PC-9 (cell line): ENCODE data around the gene EFHC1. TPM values are rescaled to one million over a fixed set of nuclear protein-coding genes. Genes with fewer than 3 reads are reported as not detected.

ENCODE experiments used
- BruUV-seq: library from RNA; stranded (reverse); fragments of 400-500 nt; replicated peaks from 2 replicates; lab custom pipeline; 2021; lab: Mats Ljungman, UMichigan
- CTCF ChIA-PET: fragments of 300-600 bp; sonication (Branson Sonifier 250); formaldehyde crosslinking; loops from one replicate; lab custom pipeline; 2022; ENCODE audit warnings: antibody characterized with exemption; lab: Charles Lee
- POLR2A ChIA-PET: fragments of 300-600 bp; sonication (Branson Sonifier 250); formaldehyde crosslinking; loops from one replicate; lab custom pipeline; 2022; ENCODE audit warnings: antibody characterized with exemption; ENCODE audit not compliant: unreplicated experiment; lab: Charles Lee
- DNase-seq, 2 experiments: peaks; one replicate each; pipeline versions ENCODE4 v3.0.0 to v3.0.0-alpha.2; 2015 to 2022; ENCODE audit warnings: mixed read lengths in 1 of 2
- H2AFZ ChIP-seq: fragments of 200-600 bp; sonication (generic); 2 replicates; pipeline ENCODE4 v1.8.1; 2017; ENCODE audit warnings: antibody characterized with exemption
- H3F3A ChIP-seq: fragments of 200-600 bp; sonication (generic); 2 replicates; pipeline ENCODE4 v1.8.1; 2017; ENCODE audit warnings: antibody characterized with exemption, mild to moderate bottlenecking, low read depth; ENCODE audit not compliant: insufficient read depth
- H3K27ac ChIP-seq: fragments of 200-600 bp; sonication (generic); 2 replicates; pipeline ENCODE4 v1.6.1; 2016; ENCODE audit warnings: mixed run types
- H3K27me3 ChIP-seq: fragments of 200-600 bp; sonication (generic); 2 replicates; pipeline ENCODE4 v1.6.1; 2016; ENCODE audit warnings: low read depth, mixed run types; ENCODE audit not compliant: insufficient read depth
- H3K36me3 ChIP-seq: fragments of 200-600 bp; sonication (generic); 2 replicates; pipeline ENCODE4 v1.6.1; 2016; ENCODE audit warnings: low read depth, mixed run types
- H3K4me1 ChIP-seq: fragments of 200-600 bp; sonication (generic); replicated peaks from 2 replicates; pipeline ENCODE4 v1.6.1; 2016; ENCODE audit warnings: mixed run types; ENCODE audit not compliant: insufficient read depth
- H3K4me2 ChIP-seq: fragments of 200-600 bp; sonication (generic); 2 replicates; pipeline ENCODE4 v1.6.1; 2017; ENCODE audit warnings: mixed run types
- H3K4me3 ChIP-seq: fragments of 200-600 bp; sonication (generic); 2 replicates; pipeline ENCODE4 v1.6.1; 2016; ENCODE audit warnings: mixed run types
- H3K79me2 ChIP-seq: fragments of 200-600 bp; sonication (generic); 2 replicates; pipeline ENCODE4 v1.6.1; 2017; ENCODE audit warnings: low read depth, mixed run types
- H3K9me2 ChIP-seq: fragments of 200-600 bp; sonication (generic); 2 replicates; pipeline ENCODE4 v1.8.1; 2017; ENCODE audit warnings: mild to moderate bottlenecking; ENCODE audit not compliant: insufficient read depth
- H3K9me3 ChIP-seq: fragments of 200-600 bp; sonication (generic); 2 replicates; pipeline ENCODE4 v1.8.1; 2016; ENCODE audit warnings: low read depth; ENCODE audit not compliant: insufficient read depth
- H4K20me1 ChIP-seq: fragments of 200-600 bp; sonication (generic); 2 replicates; pipeline ENCODE4 v1.8.1; 2017; ENCODE audit not compliant: insufficient read depth
- CTCF ChIP-seq: fragments of 200-600 bp; sonication (generic); conservative IDR thresholded peaks from 2 replicates; pipeline ENCODE4 v1.6.1; 2017; ENCODE audit warnings: mixed run types, antibody characterized with exemption, mild to moderate bottlenecking, moderate library complexity
- EZH2 ChIP-seq: fragments of 200-600 bp; sonication (generic); IDR thresholded peaks from 2 replicates; pipeline ENCODE4 v1.8.0; 2017; ENCODE audit warnings: antibody characterized with exemption, low read depth
- intact Hi-C: fragments of 100-400 bp; cut with micrococcal nuclease; formaldehyde crosslinking; loops from one replicate; pipeline ENCODE4 v1.10.0; 2022; ENCODE audit not compliant: unreplicated experiment
- total RNA-seq: library from RNA; stranded (reverse); gene quantifications from 2 replicates; pipeline ENCODE4 v1.2.3, GENCODE V29; 2021

The EFHC1 gene
- total RNA-seq, 1 experiment from 2014 or later, result 45.0 TPM

GRCh38 chr6:52527436-52527835, 107.3 kb downstream of the EFHC1 start:
- Histone ChIP-seq H3K27me3 (no peaks in the 10 kb centered on the region), H3K4me2 (no peak overlapping the region), H3K9me2 (no peaks in the 10 kb centered on the region), H3K4me3 (no peak overlapping the region), H3K36me3 (no peaks in the 10 kb centered on the region), H3K9me3 (no peaks in the 10 kb centered on the region), H4K20me1 (no peaks in the 10 kb centered on the region), H3K27ac (no peak overlapping the region), H3F3A (peaks cover 7% of the 10 kb centered on the region; the same call in 1 of the 2 replicates), H3K4me1 (peaks cover 7% of the 10 kb centered on the region; the same call in 1 of the 2 replicates), H2AFZ (no peak overlapping the region), H3K79me2 (no peaks in the 10 kb centered on the region)
- TF ChIP-seq CTCF, result no peak
- no peak for TF ChIP-seq EZH2
- no peak for DNase-seq
- BruUV-seq, result no TSS peak
- POLR2A ChIA-PET, result no interaction called here
- CTCF ChIA-PET, result no interaction called here
- intact Hi-C loops, result no loop called here

DNA sequence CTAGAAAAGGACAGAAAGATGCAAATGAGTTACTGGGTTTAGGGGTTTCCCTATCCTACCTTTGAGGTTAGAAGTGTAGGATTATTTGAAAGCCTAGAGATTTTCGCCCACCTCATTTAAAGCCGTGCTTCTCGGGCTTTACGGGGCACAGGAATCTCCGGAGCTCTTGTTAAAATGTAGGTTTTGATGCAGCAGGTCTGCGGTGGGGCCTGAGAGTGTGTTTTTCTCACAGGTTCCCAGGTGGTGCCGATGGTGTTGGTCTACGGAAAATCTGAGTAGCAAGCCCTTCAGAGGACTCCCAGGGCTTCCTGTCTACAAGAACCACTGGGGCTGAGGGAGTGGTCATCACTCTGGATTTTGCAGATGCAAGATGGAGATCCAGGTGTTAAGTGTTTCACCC, 109.2 kb downstream of the EFHC1 start:
- H3K4me2 ChIP-seq, result no peak overlapping the region
- no peaks in the 10 kb centered on the region for H3K79me2 ChIP-seq
- ChIA-PET CTCF (no interaction called here), POLR2A (no interaction called here)
- H3K36me3 ChIP-seq, result no peaks in the 10 kb centered on the region
- no peaks in the 10 kb centered on the region for H3K27me3 ChIP-seq
- H3K4me3 ChIP-seq, result no peak overlapping the region
- no peak for DNase-seq
- intact Hi-C loops, result no loop called here
- H2AFZ ChIP-seq, result no peak overlapping the region
- no peaks in the 10 kb centered on the region for H3K4me1 ChIP-seq
- TF ChIP-seq EZH2 (no peak), CTCF (no peak)
- H3K9me2 ChIP-seq, result no peaks in the 10 kb centered on the region
- no peaks in the 10 kb centered on the region for H3K9me3 ChIP-seq
- no TSS peak for BruUV-seq
- no peaks in the 10 kb centered on the region for H4K20me1 ChIP-seq
- no peak overlapping the region for H3K27ac ChIP-seq
- no peaks in the 10 kb centered on the region for H3F3A ChIP-seq

- H3K4me2 ChIP-seq, result no peak overlapping the region
- H3F3A ChIP-seq, result no peaks in the 10 kb centered on the region
- DNase-seq, result no peak
- H3K9me3 ChIP-seq, result no peaks in the 10 kb centered on the region
- ChIA-PET POLR2A (no interaction called here), CTCF (no interaction called here)
- TF ChIP-seq CTCF (no peak), EZH2 (no peak)
- no peak overlapping the region for H3K4me3 ChIP-seq
- no peaks in the 10 kb centered on the region for H3K4me1 ChIP-seq
- no peaks in the 10 kb centered on the region for H3K79me2 ChIP-seq
- H3K36me3 ChIP-seq, result no peaks in the 10 kb centered on the region
- H3K9me2 ChIP-seq, result no peaks in the 10 kb centered on the region
- no peaks in the 10 kb centered on the region for H4K20me1 ChIP-seq
- BruUV-seq, result no TSS peak
- H3K27ac ChIP-seq, result no peak overlapping the region
- intact Hi-C loops, result no loop called here
- no peak overlapping the region for H2AFZ ChIP-seq
- no peaks in the 10 kb centered on the region for H3K27me3 ChIP-seq
Measured at GRCh38 chr6:52530351-52530750, 110.2 kb downstream of the EFHC1 start.
